Activated CD8-positive, alpha-beta memory T cell treated with anti-CD3 and anti-CD28 coated beads, Interleukin-2, amount 50 U/mL, for 4 hours (primary cell): Measurements from ENCODE around the gene DNAJB12.
"Not testable (repeated sequence)": the region's sequence is repeated elsewhere in the genome, so short reads cannot be mapped to it uniquely, and the experiment has no call there.

Source experiments
- DNase-seq: peaks from one replicate; pipeline ENCODE4 v3.0.0-alpha.2; 2020

DNAJB12 gene

GRCh38 chr10:72353028-72353964 lies 1.4 kb downstream of the DNAJB12 start:
- DNase-seq: no peak

DNA sequence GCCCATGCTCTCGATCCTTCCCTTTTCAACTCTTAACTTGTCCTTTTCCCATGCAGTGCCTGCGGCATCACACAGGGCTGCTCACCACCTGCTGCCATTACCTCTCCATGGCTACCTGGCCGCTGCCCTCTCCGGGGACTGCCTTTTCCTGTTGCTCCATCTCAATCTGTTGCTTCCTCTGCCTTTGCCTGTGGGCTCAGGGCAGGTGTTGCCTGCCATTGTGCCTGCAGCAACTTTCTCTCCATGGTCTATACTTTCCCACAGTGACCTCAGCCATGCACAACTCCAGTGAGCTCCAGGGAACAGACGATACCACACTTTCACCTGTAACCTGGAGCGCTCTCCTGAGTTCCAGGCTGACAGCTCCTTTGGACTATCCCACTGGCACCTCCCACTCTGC lies 3.2 kb downstream of the DNAJB12 start:
- DNase-seq: no peak

GRCh38 chr10:72349438-72349837 lies 5.3 kb downstream of the DNAJB12 start:
- DNase-seq: no peak

DNA sequence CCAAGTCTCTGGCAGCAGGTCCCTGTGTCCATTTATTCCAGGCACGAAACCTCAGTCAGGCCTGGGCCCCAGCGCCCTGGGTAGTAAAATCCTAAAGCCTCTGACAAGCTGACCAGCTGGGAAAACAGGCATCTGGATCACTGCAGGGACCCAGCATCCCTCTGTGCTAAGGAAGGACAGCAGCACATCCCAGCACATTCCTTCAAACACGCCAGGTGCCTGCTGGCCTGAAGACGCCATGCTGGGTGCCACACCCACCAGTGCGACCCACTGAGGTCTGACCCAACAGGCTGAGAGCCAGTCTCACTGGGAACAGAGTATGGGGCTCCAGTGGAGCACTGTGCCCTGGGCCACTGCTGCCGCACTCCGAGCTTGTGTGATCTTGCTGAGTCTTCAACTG lies 6.4 kb downstream of the DNAJB12 start:
- no peak for DNase-seq

GRCh38 chr10:72346117-72346516 lies 8.6 kb downstream of the DNAJB12 start:
- not testable (repeated sequence) for DNase-seq

DNA sequence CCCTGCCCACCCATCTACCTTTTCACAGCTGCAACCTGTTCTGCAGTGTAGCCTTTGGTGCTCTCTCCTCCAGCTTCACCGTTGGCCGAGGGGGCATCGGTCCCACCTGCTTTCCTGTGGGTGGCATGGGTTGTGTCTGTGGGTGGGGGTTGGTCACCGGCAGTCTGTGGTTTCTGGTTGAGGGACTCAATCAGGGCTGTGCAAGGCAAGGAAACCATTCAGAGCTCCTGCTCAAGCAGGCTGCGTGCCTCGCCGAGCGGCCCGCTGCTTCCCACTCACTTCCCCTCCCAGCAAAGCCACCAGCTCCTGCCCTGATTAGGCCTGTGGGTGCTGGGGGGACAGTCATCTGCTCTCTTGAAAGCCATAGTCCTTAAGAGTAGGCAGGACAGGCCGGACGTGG lies 9.8 kb downstream of the DNAJB12 start:
- no peak for DNase-seq

- DNase-seq: no peak
Measured at GRCh38 chr10:72342911-72343310, 11.8 kb downstream of the DNAJB12 start.

DNA sequence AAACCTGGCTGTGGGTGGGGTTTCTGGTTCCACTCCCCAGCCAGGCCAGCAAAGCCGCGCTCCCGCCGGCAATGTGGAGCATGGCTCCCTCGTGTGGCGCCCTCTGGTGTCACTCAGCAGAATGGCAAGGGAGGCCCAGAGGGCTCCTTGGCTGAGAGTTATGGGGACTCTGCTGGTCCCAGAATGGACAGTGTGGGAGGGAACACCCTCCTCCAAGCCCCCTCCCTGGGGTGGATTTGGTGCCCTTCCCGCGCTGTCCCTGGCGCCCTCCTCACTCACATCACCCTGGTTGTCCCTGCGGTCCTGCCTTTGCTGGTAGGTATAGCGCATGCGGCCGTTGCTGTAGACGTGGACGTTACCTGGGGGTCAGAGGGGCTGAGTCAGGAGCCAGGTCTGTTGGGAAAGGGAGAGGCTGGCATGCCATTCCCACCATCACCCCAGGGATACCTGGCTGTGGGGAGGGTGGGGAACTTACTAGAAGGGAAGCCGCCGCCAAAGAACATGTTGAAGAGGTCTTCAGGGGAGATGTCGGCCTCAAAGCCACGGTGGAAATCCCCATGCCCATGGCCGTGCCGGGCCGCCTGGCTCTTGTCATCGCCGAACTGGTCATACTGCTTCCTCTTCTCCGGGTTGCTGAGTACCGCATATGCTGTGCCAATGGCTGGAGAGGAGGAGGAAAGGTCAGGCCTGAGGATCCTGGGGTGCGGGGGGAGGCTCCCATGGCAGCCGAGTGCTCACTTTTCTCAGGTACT lies 14.0 kb downstream of the DNAJB12 start:
- peak; percentile 79 for DNase-seq

- no peak for DNase-seq
Measured at GRCh38 chr10:72338180-72338579, 16.5 kb downstream of the DNAJB12 start.

GRCh38 chr10:72337722-72338121 lies 17.0 kb downstream of the DNAJB12 start:
- DNase-seq: no peak

- DNase-seq: peak; percentile 72
Measured at GRCh38 chr10:72337039-72337629, 17.6 kb downstream of the DNAJB12 start.

DNA sequence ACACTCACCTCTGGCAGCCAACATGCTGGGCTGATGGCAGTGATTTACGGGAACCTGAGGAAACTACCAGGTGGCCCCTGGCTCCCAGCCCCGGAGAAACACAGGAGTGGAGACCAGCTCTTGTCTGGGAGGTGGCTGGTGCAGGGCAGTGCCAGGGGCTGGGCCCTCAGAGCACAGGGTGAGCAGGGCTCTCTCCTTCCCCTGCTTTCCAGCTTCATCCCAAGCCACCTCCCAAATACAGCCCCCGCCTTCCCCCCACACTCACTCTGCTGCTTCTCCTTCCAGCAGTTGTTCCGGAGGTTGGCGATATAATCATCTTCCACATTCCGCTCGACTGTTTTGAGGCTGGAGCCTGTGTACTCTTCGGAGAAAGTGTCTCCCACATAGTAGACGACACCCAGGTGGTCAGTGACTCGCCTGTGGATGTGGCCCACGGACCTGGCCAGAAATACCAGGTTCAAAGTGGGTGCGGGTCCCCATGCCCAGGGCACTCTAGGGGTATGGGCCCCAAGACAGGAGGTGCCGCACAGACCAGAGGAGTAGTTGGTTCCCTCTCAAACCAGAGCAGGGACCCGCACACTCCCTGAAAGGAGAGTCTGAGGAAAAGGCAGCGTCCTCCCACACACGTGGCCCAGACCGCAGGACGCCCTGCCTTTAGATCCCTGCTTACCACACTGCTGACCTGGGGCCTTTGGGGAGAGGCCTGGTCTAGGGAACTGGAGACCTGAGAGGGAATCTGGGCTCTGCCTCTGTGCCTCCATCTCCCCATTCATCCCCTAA lies 18.3 kb downstream of the DNAJB12 start:
- DNase-seq: no peak

DNA sequence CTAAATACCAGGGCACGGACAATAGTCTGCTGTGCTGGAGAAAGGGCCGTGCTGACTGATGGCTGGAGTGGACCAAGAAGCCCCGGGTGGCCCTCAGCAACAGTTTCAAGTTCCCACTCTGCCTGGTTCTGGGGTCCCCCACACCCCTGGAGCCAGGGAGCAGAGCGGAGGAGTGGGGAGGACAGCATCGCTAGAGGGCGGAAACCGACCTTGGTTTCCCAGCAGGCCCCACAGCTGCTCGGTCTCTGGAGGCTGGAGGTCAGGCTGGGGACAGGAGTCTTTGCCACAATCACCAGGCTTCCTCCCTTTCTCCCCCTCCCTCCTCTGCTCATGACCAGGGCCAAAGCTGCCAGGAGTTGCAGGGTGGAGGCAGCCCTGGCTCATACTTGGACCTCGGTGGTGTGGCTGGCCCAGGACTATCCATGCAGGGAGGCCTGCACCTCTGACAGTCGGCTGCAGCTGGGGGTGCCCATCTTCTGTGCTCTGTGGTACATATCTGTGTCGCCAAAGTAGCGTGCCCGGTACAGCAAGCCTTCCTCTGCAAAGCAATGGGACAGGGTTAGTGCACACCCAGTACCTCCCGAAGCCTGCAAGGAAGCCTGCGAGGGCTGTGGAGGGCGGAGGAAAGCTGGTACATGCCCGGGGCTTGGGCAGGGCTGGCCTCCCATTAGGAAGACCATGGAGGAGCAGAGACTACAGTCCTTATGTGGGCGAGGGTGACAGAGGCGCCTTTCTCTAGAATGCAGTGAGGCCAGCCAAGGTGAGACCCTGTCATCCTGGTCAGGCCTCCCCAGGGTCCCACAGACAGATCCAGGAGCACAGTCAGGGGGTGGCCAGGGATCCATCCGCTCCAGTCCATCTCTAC lies 19.1 kb downstream of the DNAJB12 start:
- no peak for DNase-seq

- peak; percentile 70 for DNase-seq
Measured at GRCh38 chr10:72334825-72335393, 19.8 kb downstream of the DNAJB12 start.

GRCh38 chr10:72334196-72334824 lies 20.4 kb downstream of the DNAJB12 start:
- DNase-seq: no peak

DNA sequence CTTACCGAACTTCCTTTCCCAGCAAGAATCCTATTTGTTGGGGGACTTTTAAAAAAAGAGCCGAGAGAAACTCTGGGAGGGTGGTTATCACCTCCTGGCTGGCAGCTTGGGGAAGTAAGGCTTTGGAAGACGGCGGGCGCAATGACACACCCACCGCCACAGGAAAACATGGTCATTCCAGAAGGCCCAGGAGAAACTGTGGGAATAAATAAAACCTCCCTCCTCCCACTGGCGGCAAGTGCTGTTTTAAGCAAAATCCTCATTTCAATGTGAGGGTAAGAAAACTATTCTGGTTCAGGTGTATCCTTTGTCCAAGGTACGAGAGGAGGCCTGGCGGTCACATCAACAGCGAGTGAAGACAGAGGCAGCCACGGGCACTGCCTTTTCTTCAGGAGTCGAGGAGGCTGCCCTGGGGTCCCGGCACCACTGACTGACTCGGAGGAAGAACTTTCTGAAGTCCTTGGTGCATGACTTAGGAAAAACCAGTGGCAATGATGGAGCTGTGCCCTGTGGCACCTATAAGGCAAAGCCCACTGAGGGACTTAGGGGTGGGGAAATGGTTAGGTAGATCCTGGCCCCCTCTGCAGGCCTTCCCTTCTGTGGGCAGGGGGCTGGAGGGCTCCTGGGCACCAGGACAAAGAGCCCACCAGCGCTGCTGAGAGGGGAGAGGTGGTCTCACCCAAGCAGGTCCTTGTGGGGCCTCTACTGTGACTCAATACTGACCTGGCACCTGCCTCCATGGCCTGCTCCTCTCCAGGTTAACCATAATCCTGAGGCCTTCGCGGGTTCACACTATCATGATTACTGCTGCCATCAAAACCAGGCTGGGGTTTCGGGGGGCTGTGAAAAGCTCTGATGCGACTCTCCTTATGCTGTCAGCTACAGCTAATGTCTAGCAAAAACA lies 21.4 kb downstream of the DNAJB12 start:
- DNase-seq: no peak

DNA sequence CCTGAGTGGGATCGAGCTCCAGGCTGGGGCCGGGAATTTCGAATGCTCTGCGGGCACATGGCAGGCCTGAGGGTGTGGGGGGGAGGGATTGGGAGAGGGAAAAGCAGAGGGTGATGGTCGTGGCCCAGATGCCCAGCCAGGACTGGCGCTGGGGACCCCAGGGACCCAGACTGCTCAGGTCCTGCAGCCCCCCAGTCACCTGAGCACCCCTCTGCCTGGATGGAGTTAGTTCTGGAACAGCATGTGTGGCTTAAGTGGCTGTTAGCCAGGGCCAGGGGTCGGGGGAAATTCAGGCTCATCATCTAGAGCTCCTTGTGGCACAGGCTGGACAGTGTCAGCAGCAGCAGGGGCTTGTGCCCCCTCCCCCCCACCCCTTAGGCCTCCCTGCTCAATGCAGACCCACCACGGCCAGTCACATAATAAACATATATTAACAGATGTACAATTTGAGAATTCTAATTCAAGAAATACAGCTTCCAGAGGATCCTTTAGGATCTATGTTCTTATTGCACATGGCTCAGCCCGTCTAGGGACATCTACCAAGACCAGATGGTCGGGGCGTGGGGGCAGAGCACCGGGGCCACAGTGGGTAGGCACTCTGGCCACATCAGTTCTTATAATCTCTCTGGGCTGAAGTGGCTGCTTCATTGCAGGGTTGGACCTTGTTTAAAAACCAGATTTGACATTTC lies 22.2 kb downstream of the DNAJB12 start:
- no peak for DNase-seq

GRCh38 chr10:72331575-72332422 lies 22.9 kb downstream of the DNAJB12 start:
- DNase-seq: peak; percentile 83
